ENCODE data around the gene CNNM3.

Gene CNNM3

DNA sequence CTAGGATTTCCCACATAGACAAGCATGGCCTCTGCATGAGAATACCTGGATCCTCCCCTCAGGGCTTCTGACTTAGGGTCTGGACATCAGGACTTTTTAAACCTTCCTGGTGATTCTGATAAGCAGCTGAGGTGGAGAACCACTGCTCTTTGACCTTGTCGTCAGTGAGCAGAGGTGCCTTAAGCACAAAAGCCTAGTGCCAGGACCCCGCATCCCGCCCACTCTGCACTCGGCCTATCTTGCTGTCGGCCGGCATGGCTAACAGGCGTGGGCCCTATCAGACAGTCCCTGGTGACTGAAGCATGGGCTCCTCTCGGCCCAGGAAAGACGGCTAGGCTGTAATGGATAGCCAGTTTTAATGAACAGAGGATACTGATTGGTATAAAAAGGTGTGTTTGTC lies 21.5 kb downstream of the CNNM3 start:
- Histone ChIP-seq H3K9me3 (replicated peaks; ENCODE audit: low read length) (no peaks in the 10 kb centered on the region), H3K4me1 (ENCODE audit: control insufficient read depth, insufficient read depth, low read length) (peaks cover 11% of the 10 kb centered on the region), H3K9ac (ENCODE audit: low read depth, low read length) (no peak overlapping the region), H3K4me2 (ENCODE audit: low read length) (no peak overlapping the region), H3K27me3 (ENCODE audit: control insufficient read depth, insufficient read depth, low read length) (no peaks in the 10 kb centered on the region), H3K36me3 (ENCODE audit: insufficient read depth, low read length) (no peaks in the 10 kb centered on the region), H3K4me3 (ENCODE audit: low read length) (no peak overlapping the region)

DNA sequence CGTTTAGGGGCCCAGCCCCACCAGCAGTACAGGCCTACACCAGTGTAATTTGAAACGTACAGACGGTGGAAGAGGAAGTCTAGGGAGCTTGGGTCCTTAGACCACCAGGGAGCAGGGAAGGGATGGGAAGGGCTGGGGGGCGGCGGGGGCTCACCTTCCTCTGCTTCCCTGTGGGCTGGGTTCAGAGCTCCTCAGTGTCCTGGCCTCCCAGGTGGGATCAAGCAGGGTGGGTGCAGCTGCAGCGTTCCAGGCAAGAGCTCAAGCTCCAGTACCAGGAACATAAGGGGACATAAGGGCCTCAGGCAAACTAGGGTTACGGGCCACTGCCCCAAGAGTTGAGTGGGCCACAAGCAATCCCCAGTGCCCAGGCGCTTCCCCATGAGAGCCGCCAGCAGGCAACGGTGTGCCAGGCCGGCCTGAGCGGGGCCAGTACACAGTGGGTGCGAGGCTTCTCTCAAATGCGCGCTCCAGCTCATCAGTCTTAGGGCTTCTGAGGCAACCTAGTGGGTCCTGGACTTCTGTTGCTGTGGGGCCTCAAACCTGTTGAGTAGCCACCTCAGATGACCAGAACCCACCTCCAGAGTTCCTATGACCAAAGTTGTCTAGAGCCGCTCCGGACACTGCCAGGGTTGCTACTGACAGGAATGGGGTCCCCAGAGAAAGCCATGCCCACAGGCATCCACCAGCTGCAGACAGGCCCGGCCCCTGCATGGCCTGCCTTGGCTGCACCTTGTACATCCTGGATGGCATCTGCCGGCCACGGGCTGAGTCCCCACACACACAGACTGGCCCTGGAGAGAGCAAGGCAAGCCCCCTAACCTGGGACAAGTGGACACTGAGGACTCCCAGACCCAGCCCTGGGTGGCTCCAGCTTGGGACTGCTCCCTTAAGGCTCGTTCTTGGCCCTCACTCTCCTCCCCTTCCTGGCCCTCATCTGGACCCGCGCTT lies 22.6 kb downstream of the CNNM3 start:
- Histone ChIP-seq H3K4me3 (ENCODE audit: low read length) (no peak overlapping the region), H3K36me3 (ENCODE audit: insufficient read depth, low read length) (no peaks in the 10 kb centered on the region), H3K4me1 (ENCODE audit: control insufficient read depth, insufficient read depth, low read length) (peaks cover under 1% of the 10 kb centered on the region), H3K27me3 (ENCODE audit: control insufficient read depth, insufficient read depth, low read length) (no peaks in the 10 kb centered on the region), H3K4me2 (ENCODE audit: low read length) (no peak overlapping the region), H3K9ac (ENCODE audit: low read depth, low read length) (no peak overlapping the region), H3K9me3 (replicated peaks; ENCODE audit: low read length) (no peaks in the 10 kb centered on the region)

DNA sequence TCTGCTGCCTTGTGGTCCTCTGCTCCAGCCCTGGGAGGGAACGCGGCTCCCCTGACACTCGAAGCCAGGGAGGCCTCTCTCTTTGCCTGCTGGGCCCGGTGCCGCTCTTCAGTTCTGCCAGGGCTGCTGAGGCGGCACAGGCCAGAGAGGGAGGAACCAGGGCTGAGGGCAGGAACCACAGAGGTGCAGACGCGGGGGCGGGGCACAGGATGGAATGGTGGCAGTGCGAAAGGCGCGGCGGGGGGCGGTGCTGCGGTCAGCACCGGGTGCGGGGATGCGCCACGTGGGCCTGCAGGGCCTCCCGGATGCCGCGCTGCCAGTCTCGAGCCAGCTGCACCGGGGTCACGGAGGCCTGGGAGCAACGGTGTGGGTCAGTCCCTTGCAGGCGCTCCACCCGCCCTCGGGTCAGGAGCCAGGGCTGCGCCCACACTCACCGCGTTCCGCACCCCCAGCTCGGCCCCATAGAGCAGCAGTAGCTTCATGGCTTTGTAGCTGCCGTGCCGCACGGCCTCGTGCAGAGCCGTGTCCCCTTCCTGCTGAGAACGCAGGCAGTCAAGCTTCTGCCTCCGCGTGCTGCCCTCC lies 23.3 kb downstream of the CNNM3 start:
- H3K9me3 ChIP-seq (replicated peaks; ENCODE audit: low read length): no peaks in the 10 kb centered on the region
- no peaks in the 10 kb centered on the region for H3K27me3 ChIP-seq (ENCODE audit: control insufficient read depth, insufficient read depth, low read length)
- H3K36me3 ChIP-seq (ENCODE audit: insufficient read depth, low read length): no peaks in the 10 kb centered on the region
- H3K4me3 ChIP-seq (ENCODE audit: low read length): no peak overlapping the region
- no peak overlapping the region for H3K9ac ChIP-seq (ENCODE audit: low read depth, low read length)
- H3K4me2 ChIP-seq (ENCODE audit: low read length): no peak overlapping the region
- H3K4me1 ChIP-seq (ENCODE audit: control insufficient read depth, insufficient read depth, low read length): no peaks in the 10 kb centered on the region

DNA sequence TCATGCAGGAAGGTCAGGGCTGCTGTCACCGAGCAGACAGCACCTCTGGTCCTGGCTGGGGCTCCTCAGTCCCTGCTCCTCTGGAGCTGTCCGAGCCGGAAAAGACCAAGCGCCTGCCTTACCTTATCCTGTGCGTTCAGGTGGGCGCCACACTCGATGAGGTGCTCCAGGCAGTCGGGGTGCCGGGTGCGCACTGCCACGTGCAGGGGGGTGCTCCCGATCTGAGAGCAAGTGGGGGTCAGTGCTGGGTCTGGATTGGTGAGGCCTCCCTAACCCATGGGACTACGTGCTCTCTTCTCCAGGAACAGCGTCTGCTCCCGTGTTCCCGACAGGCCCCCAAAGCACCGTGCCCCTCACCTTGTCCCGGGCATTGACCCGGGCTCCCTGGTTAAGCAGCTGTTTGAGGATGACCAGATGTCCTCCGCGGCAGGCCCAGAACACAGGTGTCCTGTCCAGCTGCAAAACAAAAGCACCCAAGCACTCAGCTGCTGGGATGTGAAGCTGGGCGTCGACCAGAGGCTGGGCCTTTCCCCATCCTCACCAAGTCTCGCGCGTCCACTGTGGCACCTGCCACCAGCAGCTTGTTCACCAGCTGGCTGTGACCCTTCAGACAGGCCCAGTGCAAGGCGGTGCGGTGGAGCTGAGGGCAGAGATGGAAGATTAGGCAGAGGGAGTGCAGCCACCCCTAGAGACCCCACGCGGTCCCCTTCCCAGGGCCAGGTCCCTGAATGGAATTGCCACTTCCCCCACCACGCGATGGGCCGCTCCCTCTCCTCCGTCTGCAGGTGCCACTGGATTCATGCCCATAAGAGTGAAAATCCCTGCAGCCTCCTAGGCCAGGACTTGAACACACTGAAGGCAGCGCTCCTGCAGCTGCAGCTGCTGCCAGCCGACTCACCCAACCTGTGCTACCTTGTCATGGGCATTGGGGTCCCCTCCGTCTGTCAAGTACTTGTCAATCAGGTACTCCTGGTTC lies 24.1 kb downstream of the CNNM3 start:
- Histone ChIP-seq H3K36me3 (ENCODE audit: insufficient read depth, low read length) (no peaks in the 10 kb centered on the region), H3K4me2 (ENCODE audit: low read length) (no peak overlapping the region), H3K27me3 (ENCODE audit: control insufficient read depth, insufficient read depth, low read length) (no peaks in the 10 kb centered on the region), H3K4me1 (ENCODE audit: control insufficient read depth, insufficient read depth, low read length) (no peaks in the 10 kb centered on the region), H3K4me3 (ENCODE audit: low read length) (no peak overlapping the region), H3K9ac (ENCODE audit: low read depth, low read length) (no peak overlapping the region), H3K9me3 (replicated peaks; ENCODE audit: low read length) (no peaks in the 10 kb centered on the region)

DNA sequence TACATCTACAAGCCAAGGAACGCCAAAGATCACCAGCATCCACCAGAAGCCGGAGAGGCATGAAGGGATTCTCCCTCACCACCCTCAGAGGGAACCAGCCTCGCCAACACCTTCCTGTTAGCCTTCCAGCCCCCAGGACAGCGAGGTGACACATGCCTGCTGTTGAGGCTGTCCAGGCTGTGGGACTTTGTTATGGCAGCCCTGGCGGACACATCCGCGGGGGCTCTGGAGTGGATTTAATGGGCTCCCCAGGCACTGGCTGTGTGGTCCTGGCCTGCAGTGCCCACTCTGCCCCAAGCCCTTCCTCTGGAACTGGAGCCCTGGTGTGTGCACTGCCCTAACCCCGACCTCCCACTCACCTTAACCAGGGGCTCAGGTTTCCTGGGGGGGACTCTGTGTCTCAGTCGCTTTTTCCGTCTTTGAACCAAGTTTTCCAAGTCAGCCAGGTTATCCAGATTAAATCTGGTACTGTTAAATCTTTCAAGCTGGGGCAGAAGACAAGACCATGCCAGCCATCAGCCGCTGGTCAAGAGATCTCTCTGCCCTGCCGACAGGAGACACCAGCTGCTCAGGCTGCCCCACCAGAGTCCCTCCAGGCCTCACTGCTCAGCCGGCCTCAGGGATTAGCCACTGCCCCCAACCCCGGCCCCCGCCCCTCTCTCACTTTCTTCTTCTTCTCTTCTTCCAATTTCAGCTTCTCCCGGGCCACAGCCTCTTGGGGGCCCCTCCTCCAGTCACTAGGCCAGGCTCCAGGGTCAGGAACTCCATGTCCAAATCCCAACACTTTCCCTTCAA lies 25.8 kb downstream of the CNNM3 start:
- H3K36me3 ChIP-seq (ENCODE audit: insufficient read depth, low read length): no peaks in the 10 kb centered on the region
- H3K4me3 ChIP-seq (ENCODE audit: low read length): no peak overlapping the region
- H3K4me1 ChIP-seq (ENCODE audit: control insufficient read depth, insufficient read depth, low read length): no peaks in the 10 kb centered on the region
- no peak overlapping the region for H3K9ac ChIP-seq (ENCODE audit: low read depth, low read length)
- H3K27me3 ChIP-seq (ENCODE audit: control insufficient read depth, insufficient read depth, low read length): no peaks in the 10 kb centered on the region
- no peaks in the 10 kb centered on the region for H3K9me3 ChIP-seq (replicated peaks; ENCODE audit: low read length)
- H3K4me2 ChIP-seq (ENCODE audit: low read length): no peak overlapping the region

DNA sequence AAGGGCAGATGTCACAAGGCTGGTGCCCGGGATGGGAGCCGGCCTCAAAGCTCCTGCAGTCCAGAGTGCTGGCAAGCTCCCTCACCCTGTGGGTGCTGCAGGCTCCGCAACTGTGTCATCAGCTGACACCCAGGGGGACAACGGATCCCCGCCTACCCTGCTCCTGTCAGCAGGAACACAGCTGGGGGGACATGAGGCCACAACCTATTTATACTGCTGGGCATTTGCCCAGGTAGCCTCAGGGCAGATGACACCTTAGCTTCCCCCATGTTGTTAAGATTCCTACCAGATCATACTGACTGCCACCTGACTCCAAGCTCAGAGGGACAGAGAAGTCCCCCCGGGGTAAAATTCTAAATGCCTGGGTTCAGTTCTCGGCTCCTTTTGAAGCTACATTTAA lies 26.5 kb downstream of the CNNM3 start:
- Histone ChIP-seq H3K4me2 (ENCODE audit: low read length) (no peak overlapping the region), H3K9me3 (replicated peaks; ENCODE audit: low read length) (no peaks in the 10 kb centered on the region), H3K9ac (ENCODE audit: low read depth, low read length) (no peak overlapping the region), H3K4me3 (ENCODE audit: low read length) (no peak overlapping the region), H3K27me3 (ENCODE audit: control insufficient read depth, insufficient read depth, low read length) (no peaks in the 10 kb centered on the region), H3K36me3 (ENCODE audit: insufficient read depth, low read length) (peaks cover 1% of the 10 kb centered on the region), H3K4me1 (ENCODE audit: control insufficient read depth, insufficient read depth, low read length) (no peaks in the 10 kb centered on the region)

DNA sequence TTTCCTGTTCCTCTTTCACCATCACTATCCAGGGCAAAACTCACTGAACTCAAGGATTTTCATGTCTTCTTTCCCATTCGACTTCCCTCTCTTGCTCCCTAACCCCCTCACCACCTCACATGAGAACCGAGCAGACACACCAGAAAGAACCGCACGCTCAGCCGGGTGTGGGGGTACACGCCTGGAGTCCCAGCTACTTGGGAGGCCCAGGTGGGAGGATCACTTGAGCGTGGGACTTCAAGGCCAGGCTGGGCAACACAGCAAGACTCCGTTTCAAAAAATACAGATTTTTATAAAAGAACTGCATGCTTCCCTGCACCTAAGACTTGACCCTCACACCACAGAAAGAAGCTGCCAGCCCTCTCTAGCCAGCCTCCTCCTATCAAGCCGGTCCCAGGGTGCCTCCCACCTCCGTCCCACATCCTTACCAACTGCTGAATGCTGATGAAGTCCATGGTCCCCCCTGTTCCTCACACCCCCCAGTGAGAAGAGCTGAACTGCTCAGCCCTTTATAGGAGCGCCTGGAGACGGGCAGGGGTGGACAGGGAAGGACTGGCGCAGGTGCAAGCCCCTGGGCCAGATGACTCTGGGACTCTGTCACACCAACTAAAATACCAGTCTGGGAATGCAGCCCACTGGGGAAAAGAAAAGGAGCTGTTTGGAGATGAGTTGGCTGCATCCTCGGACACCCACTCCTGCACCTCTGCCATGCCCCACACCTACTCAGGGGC lies 27.6 kb downstream of the CNNM3 start, which contains the start of gene ANKRD23:
Gene ANKRD23 (minus strand): TSS at position 484 of the 731 bp plus-strand sequence. CDS start 29 bp downstream, at position 455.
- H3K9me3 ChIP-seq (replicated peaks; ENCODE audit: low read length): no peaks in the 10 kb centered on the region
- no peak within 1 kb of the TSS for H3K4me2 ChIP-seq (ENCODE audit: low read length)
- H3K36me3 ChIP-seq (ENCODE audit: insufficient read depth, low read length): peaks cover 8% of the 10 kb centered on the region
- no peak within 1 kb of the TSS for H3K4me3 ChIP-seq (ENCODE audit: low read length)
- H3K9ac ChIP-seq (ENCODE audit: low read depth, low read length): no peak within 1 kb of the TSS
- H3K4me1 ChIP-seq (ENCODE audit: control insufficient read depth, insufficient read depth, low read length): no peaks in the 10 kb centered on the region
- H3K27me3 ChIP-seq (ENCODE audit: control insufficient read depth, insufficient read depth, low read length): no peaks in the 10 kb centered on the region

DNA sequence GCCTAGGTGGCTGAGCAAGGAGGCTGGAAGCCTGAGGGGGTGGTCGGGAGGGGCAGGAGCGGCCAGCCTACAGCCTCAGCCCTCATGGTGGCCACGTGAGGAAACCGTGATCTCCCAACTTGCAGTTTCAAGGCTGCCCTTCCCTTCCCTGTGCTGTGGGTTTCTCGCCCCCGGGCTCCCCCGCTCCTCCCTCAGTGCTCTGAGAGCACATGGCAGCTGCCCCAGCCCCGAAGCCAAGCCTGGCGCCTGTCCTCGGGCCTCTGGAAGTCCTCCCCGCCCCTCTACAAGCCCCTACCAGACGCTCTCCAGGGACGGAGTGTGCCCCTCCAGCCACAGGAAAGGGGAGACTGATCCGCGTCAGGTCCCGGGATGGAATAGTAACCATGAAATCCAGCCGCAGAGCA lies 28.3 kb downstream of the CNNM3 start:
- Histone ChIP-seq H3K4me3 (ENCODE audit: low read length) (no peak overlapping the region), H3K4me2 (ENCODE audit: low read length) (no peak overlapping the region), H3K4me1 (ENCODE audit: control insufficient read depth, insufficient read depth, low read length) (no peaks in the 10 kb centered on the region), H3K27me3 (ENCODE audit: control insufficient read depth, insufficient read depth, low read length) (no peaks in the 10 kb centered on the region), H3K9me3 (replicated peaks; ENCODE audit: low read length) (no peaks in the 10 kb centered on the region), H3K9ac (ENCODE audit: low read depth, low read length) (no peak overlapping the region), H3K36me3 (ENCODE audit: insufficient read depth, low read length) (peaks cover 8% of the 10 kb centered on the region)

DNA sequence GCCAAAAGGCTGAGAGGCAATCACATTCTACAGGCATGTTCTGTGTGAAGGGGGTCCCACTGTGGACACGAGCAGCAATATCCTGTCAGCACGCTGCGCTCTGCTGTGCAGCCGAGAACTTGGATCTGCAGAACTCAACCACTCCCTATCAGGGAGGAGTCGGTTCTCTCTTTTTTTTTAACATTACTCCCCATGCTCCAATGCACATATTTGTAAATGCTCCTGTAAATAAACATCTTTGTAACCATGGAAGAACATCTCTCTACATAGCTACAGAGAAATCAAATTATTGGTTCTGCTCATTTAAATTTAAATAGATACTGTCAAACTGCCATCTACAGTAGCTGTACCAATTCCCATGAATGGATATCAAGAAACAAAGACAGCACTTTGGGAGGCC lies 30.8 kb downstream of the CNNM3 start:
- no peaks in the 10 kb centered on the region for H3K9me3 ChIP-seq (replicated peaks; ENCODE audit: low read length)
- H3K27me3 ChIP-seq (ENCODE audit: control insufficient read depth, insufficient read depth, low read length): no peaks in the 10 kb centered on the region
- no peaks in the 10 kb centered on the region for H3K4me1 ChIP-seq (ENCODE audit: control insufficient read depth, insufficient read depth, low read length)
- no peak overlapping the region for H3K9ac ChIP-seq (ENCODE audit: low read depth, low read length)
- no peak overlapping the region for H3K4me2 ChIP-seq (ENCODE audit: low read length)
- H3K4me3 ChIP-seq (ENCODE audit: low read length): no peak overlapping the region
- H3K36me3 ChIP-seq (ENCODE audit: insufficient read depth, low read length): peaks cover 16% of the 10 kb centered on the region

DNA sequence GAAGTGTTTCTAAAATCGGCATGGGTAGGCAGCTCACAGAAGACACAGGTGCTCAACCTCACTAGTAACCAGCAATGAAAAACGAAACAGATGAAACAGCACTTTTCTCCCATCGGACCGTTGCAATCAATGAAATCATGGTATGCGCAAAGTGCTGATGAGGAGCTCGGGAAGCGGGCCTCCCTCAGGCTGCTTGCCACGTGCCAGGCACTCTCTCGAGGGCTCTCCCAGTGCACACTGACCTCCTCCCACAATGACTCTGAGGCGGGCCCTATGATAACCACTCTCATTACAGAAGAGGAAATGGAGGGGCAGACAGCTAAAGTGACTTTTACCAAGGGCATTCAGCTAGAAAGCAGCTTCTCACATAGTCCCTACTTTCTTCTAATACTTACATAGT lies 31.5 kb downstream of the CNNM3 start:
- no peaks in the 10 kb centered on the region for H3K9me3 ChIP-seq (replicated peaks; ENCODE audit: low read length)
- no peaks in the 10 kb centered on the region for H3K4me1 ChIP-seq (ENCODE audit: control insufficient read depth, insufficient read depth, low read length)
- H3K4me3 ChIP-seq (ENCODE audit: low read length): no peak overlapping the region
- no peak overlapping the region for H3K4me2 ChIP-seq (ENCODE audit: low read length)
- H3K27me3 ChIP-seq (ENCODE audit: control insufficient read depth, insufficient read depth, low read length): no peaks in the 10 kb centered on the region
- H3K9ac ChIP-seq (ENCODE audit: low read depth, low read length): no peak overlapping the region
- H3K36me3 ChIP-seq (ENCODE audit: insufficient read depth, low read length): peaks cover 19% of the 10 kb centered on the region

All from skeletal muscle satellite cell (primary cell).